ENCODE results near the gene GRIN2A. TPM values are rescaled to one million over a fixed set of nuclear protein-coding genes. Genes with fewer than 3 reads are reported as not detected.

Gene GRIN2A
- total RNA-seq, 1 donor from 2014 or later, result not detected

DNA sequence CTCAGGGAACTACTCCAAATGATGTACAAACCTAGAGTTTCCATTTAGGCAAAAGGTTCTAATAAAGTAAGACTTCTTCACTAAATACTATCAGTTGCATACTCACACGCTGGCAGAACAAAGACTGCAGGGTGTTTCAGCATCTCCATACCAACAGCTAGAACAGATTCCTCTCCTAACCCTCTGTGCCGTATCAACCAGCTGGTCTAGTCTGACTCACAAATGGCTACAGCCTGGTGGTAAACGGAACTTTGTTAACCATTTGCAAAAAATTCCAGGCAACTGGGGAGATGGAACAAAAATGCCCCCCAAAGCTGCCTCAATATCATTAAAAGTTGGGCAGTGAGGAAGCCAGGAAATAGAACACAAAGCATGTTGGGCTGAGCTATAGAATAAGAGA lies 217.1 kb downstream of the GRIN2A start:
- no peak overlapping the region for H3K4me3 Mint-ChIP-seq (ENCODE audit: unreplicated experiment)
- H3K27ac Mint-ChIP-seq (ENCODE audit: unreplicated experiment), result no peak overlapping the region
- no peaks in the 10 kb centered on the region for H3K4me1 Mint-ChIP-seq (ENCODE audit: low read depth)
- no peak for DNase-seq (ENCODE audit: low spot score)
- peaks cover 26% of the 10 kb centered on the region for H3K9me3 Mint-ChIP-seq (ENCODE audit: low read depth)
- no peaks in the 10 kb centered on the region for H3K36me3 Mint-ChIP-seq (ENCODE audit: low read depth)
- TF ChIP-seq CTCF (IDR thresholded peaks at IDR 0.05), result no peak
- no peaks in the 10 kb centered on the region for H3K27me3 Mint-ChIP-seq (ENCODE audit: low read depth)

DNA sequence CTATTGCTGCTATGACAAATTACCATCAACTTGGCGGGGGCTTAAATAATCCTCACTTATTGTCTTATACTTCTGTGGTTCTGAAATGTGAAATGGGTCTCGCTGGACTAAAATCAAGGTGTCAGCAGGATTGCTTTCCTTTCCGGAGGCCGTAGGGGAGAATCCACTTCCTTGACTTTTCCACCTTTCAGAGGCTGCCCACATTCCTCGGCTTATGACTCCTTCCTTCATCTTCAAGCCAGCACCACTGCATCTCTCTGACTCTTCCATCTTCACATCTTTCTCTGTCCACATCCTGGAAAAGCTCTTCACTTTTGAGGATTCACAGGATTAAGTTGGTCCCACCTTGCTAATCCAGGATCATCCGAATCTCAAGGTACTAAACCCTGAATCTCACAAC lies 217.8 kb downstream of the GRIN2A start:
- no peak for DNase-seq (ENCODE audit: low spot score)
- Mint-ChIP-seq H3K4me3 (ENCODE audit: unreplicated experiment) (no peak overlapping the region), H3K27ac (ENCODE audit: unreplicated experiment) (no peak overlapping the region), H3K36me3 (ENCODE audit: low read depth) (no peaks in the 10 kb centered on the region), H3K9me3 (ENCODE audit: low read depth) (peaks cover 26% of the 10 kb centered on the region), H3K4me1 (ENCODE audit: low read depth) (no peaks in the 10 kb centered on the region), H3K27me3 (ENCODE audit: low read depth) (no peaks in the 10 kb centered on the region)
- TF ChIP-seq CTCF (IDR thresholded peaks at IDR 0.05), result no peak

- no peaks in the 10 kb centered on the region for H3K4me1 Mint-ChIP-seq (ENCODE audit: low read depth)
- no peak overlapping the region for H3K27ac Mint-ChIP-seq (ENCODE audit: unreplicated experiment)
- H3K9me3 Mint-ChIP-seq (ENCODE audit: low read depth), result peaks cover 6% of the 10 kb centered on the region
- no peak overlapping the region for H3K4me3 Mint-ChIP-seq (ENCODE audit: unreplicated experiment)
- no peaks in the 10 kb centered on the region for H3K27me3 Mint-ChIP-seq (ENCODE audit: low read depth)
- no peaks in the 10 kb centered on the region for H3K36me3 Mint-ChIP-seq (ENCODE audit: low read depth)
- TF ChIP-seq CTCF (IDR thresholded peaks at IDR 0.05), result no peak
- DNase-seq (ENCODE audit: low spot score), result no peak
Measured at GRCh38 chr16:9957433-9957832, 224.8 kb downstream of the GRIN2A start.

DNA sequence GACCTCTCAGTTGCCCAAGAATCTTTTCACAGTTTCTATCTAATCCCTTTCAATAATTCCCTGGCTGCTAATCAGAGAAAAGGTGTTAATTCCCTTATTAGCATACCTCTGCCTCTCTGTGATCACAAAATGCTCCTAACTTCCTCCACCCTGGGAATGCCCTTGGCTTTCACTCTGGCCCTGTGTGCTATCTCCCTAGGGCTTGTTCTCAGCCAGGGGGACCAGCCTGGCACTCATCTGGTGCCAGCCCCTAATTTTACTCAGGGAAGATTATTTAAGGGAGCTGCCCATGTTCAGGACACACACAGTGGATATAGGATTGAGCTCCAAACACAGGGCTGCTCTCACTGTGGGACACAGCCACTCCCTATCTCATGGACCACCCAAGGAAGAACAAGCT lies 225.2 kb downstream of the GRIN2A start:
- TF ChIP-seq CTCF (IDR thresholded peaks at IDR 0.05), result no peak
- H3K27ac Mint-ChIP-seq (ENCODE audit: unreplicated experiment), result no peak overlapping the region
- DNase-seq (ENCODE audit: low spot score), result no peak
- no peaks in the 10 kb centered on the region for H3K36me3 Mint-ChIP-seq (ENCODE audit: low read depth)
- H3K4me1 Mint-ChIP-seq (ENCODE audit: low read depth), result no peaks in the 10 kb centered on the region
- peaks cover 6% of the 10 kb centered on the region for H3K9me3 Mint-ChIP-seq (ENCODE audit: low read depth)
- no peaks in the 10 kb centered on the region for H3K27me3 Mint-ChIP-seq (ENCODE audit: low read depth)
- no peak overlapping the region for H3K4me3 Mint-ChIP-seq (ENCODE audit: unreplicated experiment)

DNA sequence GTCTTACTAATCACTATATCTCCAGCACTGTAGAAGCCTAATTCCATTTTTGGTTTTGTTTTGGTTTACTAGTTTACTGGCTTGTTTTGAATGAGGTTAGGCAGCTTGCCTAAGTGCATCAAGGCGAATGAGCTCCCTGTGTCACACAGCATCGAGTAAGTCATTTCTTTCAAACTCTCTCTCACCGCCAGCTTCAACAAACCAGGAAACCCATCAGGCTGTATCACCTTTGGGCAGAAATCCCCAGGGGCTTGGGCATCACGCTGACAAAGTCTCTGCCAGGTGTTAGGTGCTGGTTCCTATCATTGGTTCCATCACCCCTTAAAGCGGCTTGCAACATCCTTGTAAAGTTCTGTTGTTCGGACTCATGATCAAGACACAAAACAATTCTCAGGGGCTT lies 226.6 kb downstream of the GRIN2A start:
- no peak for TF ChIP-seq CTCF (IDR thresholded peaks at IDR 0.05)
- Mint-ChIP-seq H3K9me3 (ENCODE audit: low read depth) (no peaks in the 10 kb centered on the region), H3K36me3 (ENCODE audit: low read depth) (no peaks in the 10 kb centered on the region), H3K4me3 (ENCODE audit: unreplicated experiment) (no peak overlapping the region), H3K4me1 (ENCODE audit: low read depth) (no peaks in the 10 kb centered on the region), H3K27me3 (ENCODE audit: low read depth) (no peaks in the 10 kb centered on the region), H3K27ac (ENCODE audit: unreplicated experiment) (no peak overlapping the region)
- no peak for DNase-seq (ENCODE audit: low spot score)

Measured in chondrocyte (in vitro differentiated cells).